HUES48 (cell line): ENCODE results near the gene CPLX4.

ENCODE experiments used
- H3K27ac ChIP-seq: one replicate; pipeline ENCODE4 v1.7.0; 2013; ENCODE audit warnings: low read depth, low read length, inconsistent platforms
- H3K27me3 ChIP-seq: 2 replicates; pipeline ENCODE4 v1.6.1; 2013; ENCODE audit warnings: mild to moderate bottlenecking, low read length; ENCODE audit not compliant: control insufficient read depth, insufficient read depth
- H3K36me3 ChIP-seq: 2 replicates; pipeline ENCODE4 v1.6.1; 2013; ENCODE audit warnings: low read length; ENCODE audit not compliant: control insufficient read depth, insufficient read depth
- H3K4me1 ChIP-seq: 2 replicates; pipeline ENCODE4 v1.6.1; 2013; ENCODE audit warnings: mild to moderate bottlenecking, low read length; ENCODE audit not compliant: control insufficient read depth, insufficient read depth
- H3K4me3 ChIP-seq: 2 replicates; pipeline ENCODE4 v1.5.1; 2013; ENCODE audit warnings: mild to moderate bottlenecking, low read depth, low read length
- H3K9ac ChIP-seq: 2 replicates; pipeline ENCODE4 v1.6.1; 2013; ENCODE audit warnings: mild to moderate bottlenecking, low read depth, low read length, moderate library complexity
- H3K9me3 ChIP-seq: 2 replicates; pipeline ENCODE4 v1.6.1; 2013; ENCODE audit warnings: low read length; ENCODE audit not compliant: control insufficient read depth, insufficient read depth

The CPLX4 gene

DNA sequence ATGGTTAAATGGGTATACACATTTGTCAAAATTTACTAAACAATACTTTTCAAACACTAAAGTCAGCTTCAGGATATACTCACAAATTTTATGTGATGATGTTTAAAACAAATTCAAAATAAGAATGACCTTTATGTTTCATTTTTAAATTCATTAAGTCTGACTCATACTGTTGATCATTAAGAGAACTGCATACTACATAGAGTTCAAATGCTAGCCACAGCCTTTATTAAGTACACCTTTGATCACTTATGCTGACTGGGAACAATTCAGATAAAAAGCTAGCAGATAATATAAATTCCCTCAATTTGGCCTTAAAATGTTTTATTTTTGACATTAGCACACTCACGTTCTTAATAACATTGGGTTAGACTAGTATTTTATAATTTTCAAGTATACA lies 26.5 kb upstream of the CPLX4 start:
- no peak overlapping the region for H3K4me3 ChIP-seq

DNA sequence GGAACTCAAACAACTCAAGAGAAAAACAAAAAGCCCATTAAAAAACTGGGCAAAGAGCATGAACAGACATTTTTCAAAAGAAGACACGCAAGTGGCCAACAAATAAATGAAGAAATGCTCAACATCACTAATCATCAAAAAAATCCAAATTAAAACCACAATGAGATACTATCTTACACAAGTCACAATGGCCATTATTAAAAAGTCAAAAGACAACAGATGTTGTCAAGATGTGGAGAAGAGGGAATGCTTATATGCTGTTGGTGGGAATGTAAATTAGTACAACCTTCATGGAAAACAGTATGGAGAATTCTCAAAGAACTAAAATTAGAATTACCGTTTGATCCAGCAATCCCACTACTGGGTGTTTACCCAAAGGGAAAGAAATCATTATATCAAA lies 25.5 kb upstream of the CPLX4 start:
- Histone ChIP-seq H3K36me3 (peaks cover 68% of the 10 kb centered on the region), H3K27me3 (no peaks in the 10 kb centered on the region), H3K27ac (no peak overlapping the region), H3K4me1 (no peaks in the 10 kb centered on the region), H3K9me3 (no peaks in the 10 kb centered on the region), H3K4me3 (no peak overlapping the region), H3K9ac (no peak overlapping the region)

More for the DNA sequence above, 26.5 kb upstream of the CPLX4 start:
- no peak overlapping the region for H3K9ac ChIP-seq
- peaks cover 70% of the 10 kb centered on the region for H3K36me3 ChIP-seq
- no peaks in the 10 kb centered on the region for H3K9me3 ChIP-seq
- H3K27ac ChIP-seq, result no peak overlapping the region
- no peaks in the 10 kb centered on the region for H3K27me3 ChIP-seq
- H3K4me1 ChIP-seq, result no peaks in the 10 kb centered on the region

DNA sequence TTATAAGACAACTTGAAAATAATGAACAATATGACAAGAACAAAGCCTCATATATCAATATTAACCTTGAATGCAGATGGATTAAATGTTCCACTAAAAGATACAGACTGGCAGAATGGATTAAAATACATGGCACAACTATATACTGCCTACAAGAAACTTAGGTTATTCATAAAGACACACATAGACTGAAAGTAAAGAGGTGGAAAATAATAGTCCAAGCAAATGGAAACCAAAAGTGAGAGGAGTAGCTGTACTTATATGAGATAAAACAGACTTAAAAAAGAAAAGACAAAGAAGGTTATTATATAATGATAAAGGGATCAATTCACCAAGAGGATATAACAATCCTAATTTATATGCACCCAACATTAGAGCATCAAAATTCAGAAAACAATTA lies 22.4 kb upstream of the CPLX4 start:
- Histone ChIP-seq H3K27ac (no peak overlapping the region), H3K9ac (no peak overlapping the region), H3K9me3 (no peaks in the 10 kb centered on the region), H3K27me3 (no peaks in the 10 kb centered on the region), H3K36me3 (peaks cover 67% of the 10 kb centered on the region), H3K4me3 (no peak overlapping the region), H3K4me1 (no peaks in the 10 kb centered on the region)

DNA sequence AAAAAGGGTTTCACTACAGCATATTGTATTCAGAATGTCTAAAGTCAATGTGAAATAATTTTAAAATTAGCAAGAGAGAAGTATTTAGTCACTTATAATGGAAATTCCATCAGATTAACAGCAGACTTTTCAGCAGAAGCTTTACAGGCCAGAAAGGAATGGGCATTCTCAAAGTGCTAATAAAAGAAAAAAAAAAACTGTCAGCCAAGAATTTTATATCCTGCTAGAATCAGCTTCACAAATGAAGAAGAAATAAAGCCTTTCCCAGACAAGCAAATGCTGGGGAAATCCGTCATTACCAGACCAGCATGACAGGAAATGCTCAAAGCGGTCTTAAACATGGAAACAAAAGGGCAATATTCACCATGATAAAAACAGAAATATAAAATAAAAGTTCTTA lies 21.9 kb upstream of the CPLX4 start:
- Histone ChIP-seq H3K9me3 (no peaks in the 10 kb centered on the region), H3K27ac (no peak overlapping the region), H3K4me1 (no peaks in the 10 kb centered on the region), H3K9ac (no peak overlapping the region), H3K27me3 (no peaks in the 10 kb centered on the region), H3K36me3 (peaks cover 67% of the 10 kb centered on the region), H3K4me3 (no peak overlapping the region)

DNA sequence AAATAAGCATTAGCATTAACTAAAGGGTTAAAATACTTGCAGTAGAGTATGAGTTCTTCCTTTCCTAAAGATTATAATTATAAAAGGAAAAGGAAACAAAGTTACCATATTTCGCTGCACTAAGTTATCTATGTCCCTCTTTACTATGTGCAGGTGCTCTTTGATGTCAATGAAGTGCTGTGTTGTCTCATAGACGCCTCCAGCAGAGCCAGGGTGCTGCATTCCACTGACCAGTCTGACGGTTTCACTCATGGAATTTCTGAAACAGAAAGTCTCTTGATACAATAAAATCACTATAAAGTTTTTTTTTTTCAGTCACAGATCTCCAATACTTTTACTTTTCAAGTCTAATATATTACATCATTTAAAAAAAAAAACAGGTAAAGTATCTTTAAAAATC lies 14.5 kb upstream of the CPLX4 start:
- H3K9ac ChIP-seq, result no peak overlapping the region
- H3K36me3 ChIP-seq, result peaks cover 92% of the 10 kb centered on the region
- H3K9me3 ChIP-seq, result no peaks in the 10 kb centered on the region
- H3K27ac ChIP-seq, result no peak overlapping the region
- no peaks in the 10 kb centered on the region for H3K27me3 ChIP-seq
- no peaks in the 10 kb centered on the region for H3K4me1 ChIP-seq
- H3K4me3 ChIP-seq, result no peak overlapping the region

DNA sequence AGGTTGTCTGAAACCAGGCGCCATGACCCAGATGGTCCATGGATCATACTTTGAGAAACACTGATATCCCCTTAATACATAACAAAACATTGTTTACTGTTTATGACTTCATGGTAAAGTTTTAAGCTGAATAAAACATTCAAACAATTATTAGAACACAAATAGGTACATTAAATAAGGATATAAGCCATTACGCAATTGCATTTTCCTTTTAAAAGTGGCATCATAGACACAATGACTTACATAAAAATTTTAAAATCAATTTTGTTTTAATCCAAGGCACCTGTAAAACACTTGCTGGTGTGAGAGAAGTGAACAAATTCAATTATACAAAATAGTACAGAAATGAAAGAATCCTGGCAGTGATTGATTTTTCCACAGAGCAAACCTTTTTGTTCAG lies 10.2 kb upstream of the CPLX4 start:
- H3K9ac ChIP-seq, result no peak overlapping the region
- H3K27me3 ChIP-seq, result no peaks in the 10 kb centered on the region
- no peaks in the 10 kb centered on the region for H3K4me1 ChIP-seq
- peaks cover 68% of the 10 kb centered on the region for H3K36me3 ChIP-seq
- H3K9me3 ChIP-seq, result no peaks in the 10 kb centered on the region
- H3K27ac ChIP-seq, result no peak overlapping the region
- no peak overlapping the region for H3K4me3 ChIP-seq

DNA sequence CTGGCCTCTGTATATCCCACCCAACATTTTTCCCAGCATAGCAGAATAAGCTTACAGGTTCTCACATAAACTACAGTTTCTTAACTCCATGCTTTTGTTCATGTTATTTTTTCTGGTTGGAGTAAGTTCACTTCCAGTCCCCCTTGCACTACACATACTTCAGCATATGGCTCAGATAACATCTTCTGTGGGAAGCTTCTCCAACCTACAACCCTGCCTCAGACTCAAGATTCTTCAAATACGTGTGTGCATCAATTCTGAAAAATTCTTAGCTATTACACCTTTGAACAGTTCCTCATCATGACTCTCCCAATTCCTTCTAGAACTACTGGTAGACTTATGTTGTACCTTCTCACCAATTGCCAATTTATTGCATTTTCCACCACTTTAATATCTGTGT lies 7.5 kb upstream of the CPLX4 start:
- Histone ChIP-seq H3K4me3 (no peak overlapping the region), H3K36me3 (peaks cover 41% of the 10 kb centered on the region), H3K4me1 (no peaks in the 10 kb centered on the region), H3K27ac (no peak overlapping the region), H3K9ac (no peak overlapping the region), H3K27me3 (no peaks in the 10 kb centered on the region), H3K9me3 (no peaks in the 10 kb centered on the region)

DNA sequence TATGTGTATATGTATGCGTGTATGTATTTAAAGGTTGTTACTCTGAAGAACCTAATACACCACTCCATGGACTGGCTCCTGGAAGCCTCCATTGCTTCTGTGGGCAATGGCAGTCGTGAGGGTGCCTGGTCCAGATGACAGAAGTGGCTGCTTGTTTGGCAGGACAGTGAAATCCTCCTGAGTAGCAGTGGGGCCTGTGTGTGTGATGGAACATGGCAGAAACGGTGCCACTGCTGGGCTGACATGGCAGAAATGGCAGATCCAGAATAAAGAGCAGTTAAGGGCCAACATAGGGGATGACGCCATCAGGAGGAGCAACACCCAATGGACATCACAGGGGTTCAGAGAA lies 6.1 kb upstream of the CPLX4 start:
- Histone ChIP-seq H3K9ac (no peak overlapping the region), H3K36me3 (peaks cover 28% of the 10 kb centered on the region), H3K27ac (no peak overlapping the region), H3K9me3 (no peaks in the 10 kb centered on the region), H3K27me3 (no peaks in the 10 kb centered on the region), H3K4me1 (no peaks in the 10 kb centered on the region), H3K4me3 (no peak overlapping the region)

DNA sequence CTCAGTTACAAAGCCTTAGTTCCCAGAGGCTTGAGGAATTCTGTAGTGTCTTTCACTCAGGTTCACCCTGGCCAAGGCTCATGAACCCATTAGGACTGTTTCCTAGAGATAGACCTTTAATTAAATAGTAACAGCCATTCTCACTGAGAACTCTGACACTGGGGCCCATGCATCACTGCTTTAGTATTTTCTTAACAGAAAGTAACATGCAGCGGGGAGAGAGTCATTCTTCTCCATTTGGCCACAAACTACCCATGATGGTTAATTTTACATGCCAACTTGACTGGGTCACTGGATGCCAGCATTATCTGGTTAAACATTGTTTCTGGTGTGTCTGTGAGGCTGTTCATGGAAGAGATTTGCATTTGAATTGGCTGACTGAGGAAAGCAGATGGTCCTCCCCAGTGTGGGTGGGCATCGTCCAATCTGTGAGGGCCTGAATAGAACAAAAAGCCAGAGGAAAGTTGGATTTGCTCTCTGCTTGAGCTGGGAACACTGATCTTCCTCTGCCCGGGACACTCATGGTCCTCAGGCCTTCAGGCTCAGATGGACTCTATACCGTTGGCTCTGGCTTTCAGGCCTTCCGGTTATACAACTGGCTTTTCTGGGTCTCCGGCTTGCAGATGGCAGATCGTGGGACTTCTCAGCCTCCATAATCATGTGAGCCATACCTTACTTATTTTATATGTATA lies 5.6 kb upstream of the CPLX4 start:
- H3K36me3 ChIP-seq, result peaks cover 22% of the 10 kb centered on the region
- H3K9me3 ChIP-seq, result no peaks in the 10 kb centered on the region
- no peaks in the 10 kb centered on the region for H3K4me1 ChIP-seq
- H3K9ac ChIP-seq, result no peak overlapping the region
- H3K4me3 ChIP-seq, result no peak overlapping the region
- H3K27me3 ChIP-seq, result no peaks in the 10 kb centered on the region
- H3K27ac ChIP-seq, result no peak overlapping the region

DNA sequence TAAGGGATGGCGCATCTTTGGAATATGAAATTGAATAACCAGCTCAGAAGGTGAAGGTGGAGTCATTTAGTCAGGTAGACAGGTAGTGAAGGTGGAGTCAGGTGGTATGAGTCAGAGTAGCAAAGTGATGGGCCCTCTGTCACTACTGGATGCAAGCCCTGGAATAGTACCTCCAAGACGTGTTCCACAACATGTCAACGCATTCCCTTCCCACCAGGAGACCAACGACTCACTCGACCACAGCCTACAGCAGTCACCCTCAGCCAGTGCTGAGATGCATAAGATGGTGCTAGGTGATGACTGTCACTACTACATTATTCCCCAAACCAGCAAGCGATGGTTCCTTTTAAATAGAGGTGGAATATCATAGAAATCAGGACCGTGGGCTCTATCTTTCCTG lies 6.8 kb downstream of the CPLX4 start:
- no peak overlapping the region for H3K4me3 ChIP-seq
- no peaks in the 10 kb centered on the region for H3K36me3 ChIP-seq
- H3K9ac ChIP-seq, result no peak overlapping the region
- H3K27me3 ChIP-seq, result peaks cover 36% of the 10 kb centered on the region
- H3K9me3 ChIP-seq, result no peaks in the 10 kb centered on the region
- H3K27ac ChIP-seq, result no peak overlapping the region
- no peaks in the 10 kb centered on the region for H3K4me1 ChIP-seq

DNA sequence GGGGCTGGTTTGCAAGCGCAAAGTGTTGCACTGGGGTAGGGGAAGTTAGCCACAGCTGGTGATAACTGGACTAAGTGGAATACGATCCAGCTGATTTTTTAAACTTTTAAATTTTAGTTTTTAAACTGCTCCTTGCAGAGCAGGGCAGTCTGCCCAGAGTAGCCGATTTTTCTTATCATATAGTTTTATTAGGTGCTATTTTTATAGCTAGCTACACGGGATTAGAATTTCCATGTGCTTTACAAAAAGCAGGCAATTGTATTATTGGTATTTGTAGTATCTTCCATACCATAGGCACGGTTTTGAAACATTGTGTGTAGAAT lies 9.6 kb downstream of the CPLX4 start:
- Histone ChIP-seq H3K4me3 (peak overlapping the region; percentile 47), H3K27me3 (peaks cover 46% of the 10 kb centered on the region), H3K4me1 (no peaks in the 10 kb centered on the region), H3K27ac (no peak overlapping the region), H3K9me3 (no peaks in the 10 kb centered on the region), H3K36me3 (no peaks in the 10 kb centered on the region), H3K9ac (no peak overlapping the region)
